ENCODE data around the gene CWC22. TPM values are rescaled to one million over a fixed set of nuclear protein-coding genes. Genes with fewer than 3 reads are reported as not detected.

The CWC22 gene
- total RNA-seq, 2 donors from 2014 or later = 13.4 to 18.4 TPM

GRCh38 chr2:180002198-180002770 is 4.8 kb downstream of the CWC22 start:
- H3K9me3 ChIP-seq = no peaks in the 10 kb centered on the region
- no peaks in the 10 kb centered on the region for H3K36me3 ChIP-seq
- intact Hi-C loops (cut with DNase I) = no loop called here
- H3K27me3 ChIP-seq = no peaks in the 10 kb centered on the region
- no peak for DNase-seq
- no peak for TF ChIP-seq CTCF (IDR thresholded peaks at IDR 0.05)
- no peak overlapping the region for H3K4me3 ChIP-seq
- H3K4me1 ChIP-seq = peaks cover 15% of the 10 kb centered on the region
- no peak overlapping the region for H3K27ac ChIP-seq
- H3K9ac ChIP-seq (ENCODE audit: low read depth in 2 of 2, low read length in 2 of 2) = no peak overlapping the region

GRCh38 chr2:180001726-180002125 is 5.4 kb downstream of the CWC22 start:
- no peak overlapping the region for H3K27ac ChIP-seq
- H3K4me1 ChIP-seq = peaks cover 15% of the 10 kb centered on the region
- no peak for TF ChIP-seq CTCF (IDR thresholded peaks at IDR 0.05)
- H3K9me3 ChIP-seq = no peaks in the 10 kb centered on the region
- no peaks in the 10 kb centered on the region for H3K36me3 ChIP-seq
- DNase-seq = no peak
- no peak overlapping the region for H3K9ac ChIP-seq (ENCODE audit: low read depth in 2 of 2, low read length in 2 of 2)
- no peaks in the 10 kb centered on the region for H3K27me3 ChIP-seq
- no peak overlapping the region for H3K4me3 ChIP-seq
- intact Hi-C loops (cut with DNase I) = no loop called here

GRCh38 chr2:180000434-180000833 is 6.7 kb downstream of the CWC22 start:
- no peaks in the 10 kb centered on the region for H3K9me3 ChIP-seq
- H3K4me1 ChIP-seq = peaks cover 12% of the 10 kb centered on the region
- TF ChIP-seq CTCF (IDR thresholded peaks at IDR 0.05) = no peak
- no peak overlapping the region for H3K4me3 ChIP-seq
- H3K27me3 ChIP-seq = no peaks in the 10 kb centered on the region
- no peak for DNase-seq
- no peaks in the 10 kb centered on the region for H3K36me3 ChIP-seq
- H3K27ac ChIP-seq = no peak overlapping the region
- intact Hi-C loops (cut with DNase I) = no loop called here
- no peak overlapping the region for H3K9ac ChIP-seq (ENCODE audit: low read depth in 2 of 2, low read length in 2 of 2)

- H3K36me3 ChIP-seq = no peaks in the 10 kb centered on the region
- DNase-seq = no peak
- no peak overlapping the region for H3K4me3 ChIP-seq
- H3K27ac ChIP-seq = no peak overlapping the region
- no peaks in the 10 kb centered on the region for H3K27me3 ChIP-seq
- peaks cover 11% of the 10 kb centered on the region for H3K4me1 ChIP-seq
- no peaks in the 10 kb centered on the region for H3K9me3 ChIP-seq
- H3K9ac ChIP-seq (ENCODE audit: low read depth in 2 of 2, low read length in 2 of 2) = no peak overlapping the region
- intact Hi-C loops (cut with DNase I) = no loop called here
- TF ChIP-seq CTCF (IDR thresholded peaks at IDR 0.05) = no peak
Measured at GRCh38 chr2:179999000-179999399, 8.1 kb downstream of the CWC22 start.

GRCh38 chr2:179995741-179996515 is 11.2 kb downstream of the CWC22 start:
- H3K27ac ChIP-seq = no peak overlapping the region
- no peak for DNase-seq
- H3K9me3 ChIP-seq = no peaks in the 10 kb centered on the region
- H3K27me3 ChIP-seq = no peaks in the 10 kb centered on the region
- intact Hi-C loops (cut with DNase I) = no loop called here
- H3K9ac ChIP-seq (ENCODE audit: low read depth in 2 of 2, low read length in 2 of 2) = no peak overlapping the region
- no peak for TF ChIP-seq CTCF (IDR thresholded peaks at IDR 0.05)
- H3K4me3 ChIP-seq = no peak overlapping the region
- H3K36me3 ChIP-seq = no peaks in the 10 kb centered on the region
- H3K4me1 ChIP-seq = no peaks in the 10 kb centered on the region
